K562 (cell line): ENCODE results near the gene ERCC6L. TPM values are rescaled to one million over a fixed set of nuclear protein-coding genes. Genes with fewer than 3 reads are reported as not detected.

ENCODE experiments used
- CUX1 ChIP-seq: fragments of 200-800 bp; sonication (Bioruptor generic); IDR thresholded peaks from 2 replicates; pipeline ENCODE4 v1.6.1; 2016; ENCODE audit warnings: missing genetic modification characterization, missing compliant biosample characterization
- E4F1 ChIP-seq: fragments of 250-450 bp; sonication (Bioruptor Pico); IDR thresholded peaks from 2 replicates; pipeline ENCODE4 v1.5.0; 2021; ENCODE audit warnings: mild to moderate bottlenecking, borderline replicate concordance
- HDAC3 ChIP-seq: fragments of 450-650 bp; IDR thresholded peaks from 2 replicates; pipeline ENCODE4 v1.6.1; 2018; ENCODE audit warnings: borderline replicate concordance, mild to moderate bottlenecking, moderate library complexity; ENCODE audit not compliant: partially characterized antibody
- ZBTB8A ChIP-seq: fragments of 450-650 bp; IDR thresholded peaks from 2 replicates; pipeline ENCODE4 v1.6.1; 2018; ENCODE audit warnings: mild to moderate bottlenecking, moderate library complexity; ENCODE audit not compliant: partially characterized antibody
- ZNF24 ChIP-seq: fragments of 450-650 bp; IDR thresholded peaks from 2 replicates; pipeline ENCODE4 v1.6.1; 2016
- ZNF318 ChIP-seq, 2 experiments: fragments of 450-650 bp; IDR thresholded peaks; 2 replicates each; pipeline ENCODE4 v1.6.1; 2016; ENCODE audit warnings: mild to moderate bottlenecking in 2 of 2, borderline replicate concordance in 1 of 2, low read depth in 1 of 2, moderate library complexity in 1 of 2
- ZNF79 ChIP-seq: fragments of 250-450 bp; sonication (Bioruptor Pico); IDR thresholded peaks from 2 replicates; pipeline ENCODE4 v1.4.0; 2020; ENCODE audit warnings: low read depth, mild to moderate bottlenecking, moderate library complexity
- polyA plus RNA-seq, 8 experiments: library from polyadenylated mRNA; depleted of rRNA in 4 of 8; stranded (reverse) in 5 of 8; unstranded in 3 of 8; fragments of >200 nt; fragmentation: Nextera tagmentation in 2 of 8; fragmentation: Illumina TruSeq in 1 of 8; extraction: Ambion mirVana in 2 of 8; extraction: Trizol in 1 of 8; gene quantifications; 2 replicates each; pipeline versions ENCODE4 v1.2.1 to v1.2.3, GENCODE V29; 2011 to 2014; ENCODE audit warnings: inconsistent platforms in 1 of 8, missing spikeins in 1 of 8
- total RNA-seq, 7 experiments: library from RNA; depleted of rRNA in 6 of 7; stranded (reverse); fragments of >200 nt in 6 of 7; fragmentation: Illumina TruSeq in 2 of 7; extraction: Trizol in 2 of 7; gene quantifications; 2 replicates each; pipeline versions ENCODE4 v1.2.1 to v1.2.3, GENCODE V29; 2011 to 2021; ENCODE audit warnings: low replicate concordance in 1 of 7

ERCC6L gene
- total and polyA plus RNA-seq, 9 of the 15 experiments (the other 6 are each of a cell fraction or from before 2014, with no cell fraction given), result 6.4 to 17.4 (median 11.9) TPM

DNA sequence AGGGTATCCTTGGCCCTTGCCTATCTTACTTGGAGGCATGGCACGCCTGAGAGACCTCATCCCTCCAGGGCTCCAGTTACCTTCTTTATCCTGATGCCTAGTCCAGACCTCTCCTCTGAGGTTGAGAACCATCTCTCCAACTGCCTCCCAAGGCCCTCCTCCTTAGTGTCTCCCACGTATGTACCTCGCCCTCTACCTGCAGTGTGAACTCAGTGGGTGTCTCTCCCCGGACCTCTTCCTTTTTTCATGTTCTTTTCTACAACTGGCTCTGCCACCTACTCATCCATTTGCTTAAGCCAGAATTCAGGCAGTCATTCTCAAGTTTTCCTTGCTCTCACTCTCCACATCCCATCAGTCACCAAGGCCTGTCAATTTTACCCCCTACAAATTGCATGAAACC lies 21.6 kb upstream of the ERCC6L start (continued):
- TF ChIP-seq ZNF318 (IDR thresholded peaks at IDR 0.05; ENCODE audit: borderline replicate concordance in 1 of 2, low read depth in 1 of 2) (no peak), ZBTB8A (no peak), ZNF79 (CRISPR knock-in tag) (no peak), E4F1 (CRISPR knock-in tag) (no peak), HDAC3 (no peak), CUX1 (CRISPR knock-in tag) (no peak), ZNF24 (no peak)
